ENCODE results near the gene SH3BGRL.

DNA sequence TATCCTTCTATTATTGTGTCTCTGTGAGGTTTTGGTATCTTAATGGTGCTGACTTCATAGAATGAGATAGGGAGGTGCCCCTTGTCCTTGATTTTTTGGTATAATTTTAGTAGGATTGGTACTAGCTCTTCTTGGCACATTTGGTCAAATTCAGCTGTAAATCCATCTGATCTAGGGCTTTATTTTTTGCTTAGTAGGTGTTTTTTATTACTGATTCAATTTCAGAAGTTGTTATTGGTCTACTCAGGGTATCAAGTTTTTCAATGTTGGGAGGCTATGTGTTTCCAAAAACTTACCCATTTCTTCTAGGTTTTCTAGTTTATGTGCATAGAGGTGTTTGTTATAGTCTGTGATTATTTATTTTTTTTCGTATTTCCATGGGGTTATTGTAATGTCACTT lies 103.3 kb downstream of the SH3BGRL start:
- TF ChIP-seq, protein P1, sequence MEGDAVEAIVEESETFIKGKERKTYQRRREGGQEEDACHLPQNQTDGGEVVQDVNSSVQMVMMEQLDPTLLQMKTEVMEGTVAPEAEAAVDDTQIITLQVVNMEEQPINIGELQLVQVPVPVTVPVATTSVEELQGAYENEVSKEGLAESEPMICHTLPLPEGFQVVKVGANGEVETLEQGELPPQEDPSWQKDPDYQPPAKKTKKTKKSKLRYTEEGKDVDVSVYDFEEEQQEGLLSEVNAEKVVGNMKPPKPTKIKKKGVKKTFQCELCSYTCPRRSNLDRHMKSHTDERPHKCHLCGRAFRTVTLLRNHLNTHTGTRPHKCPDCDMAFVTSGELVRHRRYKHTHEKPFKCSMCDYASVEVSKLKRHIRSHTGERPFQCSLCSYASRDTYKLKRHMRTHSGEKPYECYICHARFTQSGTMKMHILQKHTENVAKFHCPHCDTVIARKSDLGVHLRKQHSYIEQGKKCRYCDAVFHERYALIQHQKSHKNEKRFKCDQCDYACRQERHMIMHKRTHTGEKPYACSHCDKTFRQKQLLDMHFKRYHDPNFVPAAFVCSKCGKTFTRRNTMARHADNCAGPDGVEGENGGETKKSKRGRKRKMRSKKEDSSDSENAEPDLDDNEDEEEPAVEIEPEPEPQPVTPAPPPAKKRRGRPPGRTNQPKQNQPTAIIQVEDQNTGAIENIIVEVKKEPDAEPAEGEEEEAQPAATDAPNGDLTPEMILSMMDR (IDR thresholded peaks at IDR 0.05) = no peak
- no peak for TF ChIP-seq POLR2A (IDR thresholded peaks at IDR 0.05)
